Measurements from ENCODE around the gene ZDHHC19.
"Not testable (repeated sequence)": the region's sequence is repeated elsewhere in the genome, so short reads cannot be mapped to it uniquely, and the experiment has no call there.

- TF ChIP-seq CTCF, MAX (IDR thresholded peaks at IDR 0.05; ENCODE audit: low read depth, low read length): not testable (repeated sequence)
Measured at GRCh38 chr3:196209944-196210672, 1.1 kb downstream of the ZDHHC19 start.

Data from NB4 (cell line).